Measurements from ENCODE around the gene CCDC28B. TPM values are rescaled to one million over a fixed set of nuclear protein-coding genes. Genes with fewer than 3 reads are reported as not detected.

Gene CCDC28B
- polyA plus RNA-seq, 2 of the 4 experiments (the other 2 are of a cell fraction), result 1.2 to 4.4 TPM

- Histone ChIP-seq H3K9me3 (no peaks in the 10 kb centered on the region), H3K4me1 (0 out of 3 replicates have a peak, but pooled peaks cover 5% of the 10 kb centered on the region), H3K27ac (no peak overlapping the region), H3K4me3 (no peak overlapping the region), H3K4me2 (no peak overlapping the region)
- 79% methylated on average over 5 of the region's 6 CpGs for WGBS (ENCODE audit: missing lambda C conversion rate)
- FAIRE-seq, result no peak
- no peak for ATAC-seq
- DNase-seq (ENCODE audit: low read depth in 1 of 2, low spot score in 1 of 2), result no peak
- ChIA-PET POLR2A (interaction anchor here (0.6 to 0.8 kb wide), 2 partner anchors 18 to 99 kb away, joined by 3 to 4 read pairs; partner anchors contain the start of gene TXLNA), CTCF (interaction anchor here (1.6 kb wide), 1 partner anchor 18 kb away, joined by 6 read pairs; no protein-coding TSS in a partner anchor)
- TF ChIP-seq MAZ (IDR thresholded peaks at IDR 0.05; ENCODE audit: borderline replicate concordance, low read depth, low read length), result no peak
- TF ChIP-seq JUNB (IDR thresholded peaks at IDR 0.05), result no peak
- TF ChIP-seq JUN (IDR thresholded peaks at IDR 0.05), result no peak
- no peak for TF ChIP-seq USF2 (IDR thresholded peaks at IDR 0.05)
- TF ChIP-seq FOSB (CRISPR knock-in tag; IDR thresholded peaks at IDR 0.05), result no peak
- TF ChIP-seq EHMT2 (IDR thresholded peaks at IDR 0.05; ENCODE audit: low read depth), result no peak
- no peak for TF ChIP-seq NFE2L2 (conservative IDR thresholded peaks at IDR 0.05; ENCODE audit: low read length)
- no peak for TF ChIP-seq ELK1 (IDR thresholded peaks at IDR 0.05; ENCODE audit: low read depth, low read length)
- TF ChIP-seq E2F6 (IDR thresholded peaks at IDR 0.05; ENCODE audit: borderline replicate concordance, low read depth), result no peak
- TF ChIP-seq SMC3 (IDR thresholded peaks at IDR 0.05), result no peak
- TF ChIP-seq EHF (CRISPR knock-in tag; IDR thresholded peaks at IDR 0.05), result no peak
- no peak for TF ChIP-seq PHF8 (IDR thresholded peaks at IDR 0.05; ENCODE audit: borderline replicate concordance, low read depth)
- no peak for TF ChIP-seq ZFP36 (IDR thresholded peaks at IDR 0.05; ENCODE audit: borderline replicate concordance, partially characterized antibody)
- no peak for TF ChIP-seq REST (IDR thresholded peaks at IDR 0.05)
- no peak for TF ChIP-seq TP53 (CRISPR knock-in tag; IDR thresholded peaks at IDR 0.05)
- TF ChIP-seq CBX8 (IDR thresholded peaks at IDR 0.05), result no peak
- TF ChIP-seq ZSCAN20 (CRISPR knock-in tag; IDR thresholded peaks at IDR 0.05), result no peak
Observed at GRCh38 chr1:32197837-32198236, 2.6 kb upstream of the CCDC28B start.

GRCh38 chr1:32198237-32199042, 2.0 kb upstream of the CCDC28B start:
- Histone ChIP-seq H3K4me3 (no peak overlapping the region), H3K4me1 (0 out of 3 replicates have a peak, but pooled peaks cover 5% of the 10 kb centered on the region), H3K9me3 (no peaks in the 10 kb centered on the region), H3K4me2 (no peak overlapping the region), H3K27ac (no peak overlapping the region)
- ChIA-PET CTCF (interaction anchor here (0.6 to 1.6 kb wide), 2 partner anchors 17 to 86 kb away, joined by 3 to 6 read pairs; no protein-coding TSS in a partner anchor), POLR2A (interaction anchor here (0.6 to 2.6 kb wide), 2 partner anchors 19 to 99 kb away, joined by 3 to 16 read pairs; partner anchors contain the start of gene TXLNA)
- no peak for DNase-seq (ENCODE audit: low read depth in 1 of 2, low spot score in 1 of 2)
- TF ChIP-seq PBX3 (IDR thresholded peaks at IDR 0.05) (no peak), POLR2AphosphoS2 (conservative IDR thresholded peaks at IDR 0.05; ENCODE audit: low read length) (peak; percentile 55; the same call in 1 of the 2 replicates), JUN (IDR thresholded peaks at IDR 0.05) (peak in 1 of 2 experiments; percentile 34; a peak in 1 of 5 replicates), CHD4 (IDR thresholded peaks at IDR 0.05; ENCODE audit: borderline replicate concordance) (no peak)
- 72% methylated on average over 2 of the region's 3 CpGs for WGBS (ENCODE audit: missing lambda C conversion rate)
- peak; percentile 1 to 2; a peak in 1 of 6 replicates for ATAC-seq
- no peak for FAIRE-seq

Data from A549 (cell line).